Thymus (tissue), 14 donors: ENCODE results near the gene ACAD8. TPM values are rescaled to one million over a fixed set of nuclear protein-coding genes. Genes with fewer than 3 reads are reported as not detected.

Source experiments
- DNase-seq, 9 donors: peaks; one replicate each; pipeline ENCODE4 v3.0.0-alpha.2; 2013; ENCODE audit warnings: low spot score in 9 of 9, low read depth in 6 of 9, missing footprints in 1 of 9
- H3K27ac ChIP-seq, 2 donors: one replicate each; pipeline ENCODE4 v1.5.1; 2013; ENCODE audit warnings: control low read depth in 1 of 2, low read depth in 1 of 2, low read length in 1 of 2, mild to moderate bottlenecking in 1 of 2, moderate library complexity in 1 of 2
- H3K27me3 ChIP-seq, 2 donors: one replicate each; pipeline ENCODE4 v1.5.1; 2013; ENCODE audit warnings: low read length in 1 of 2; ENCODE audit not compliant: control insufficient read depth in 2 of 2, insufficient read depth in 1 of 2
- H3K36me3 ChIP-seq, 2 donors: one replicate each; pipeline ENCODE4 v1.5.1; 2013; ENCODE audit warnings: low read length in 1 of 2, mild to moderate bottlenecking in 1 of 2, moderate library complexity in 1 of 2; ENCODE audit not compliant: control insufficient read depth in 2 of 2, insufficient read depth in 2 of 2
- H3K4me1 ChIP-seq, 2 donors: one replicate each; pipeline ENCODE4 v1.5.1; 2013; ENCODE audit warnings: low read length in 2 of 2; ENCODE audit not compliant: control insufficient read depth in 2 of 2, insufficient read depth in 2 of 2
- H3K4me3 ChIP-seq, 2 donors: one replicate each; pipeline ENCODE4 v1.5.1; 2013; ENCODE audit warnings: low read length in 2 of 2, control low read depth in 1 of 2, mild to moderate bottlenecking in 1 of 2
- H3K9me3 ChIP-seq, 2 donors: one replicate each; pipeline ENCODE4 v1.5.1; 2013; ENCODE audit warnings: low read length in 1 of 2, mild to moderate bottlenecking in 1 of 2; ENCODE audit not compliant: control insufficient read depth in 2 of 2, insufficient read depth in 1 of 2
- WGBS: extraction: QIAGEN DNeasy Blood & Tissue Kit; methylation state at CpG from one replicate; pipeline ENCODE4 v1.1.7; 2013; 5-methylcytosine and 5-hydroxymethylcytosine counted together
- long read RNA-seq, 10 donors: transcript quantifications; one replicate each; lab custom pipeline, GENCODE V29; 2026
- polyA plus RNA-seq: library from polyadenylated mRNA; stranded (reverse); fragments of 200-250 nt; gene quantifications from one replicate; pipeline ENCODE4 v1.2.3, GENCODE V29; 2013
- total RNA-seq: library from RNA; stranded (reverse); fragments of 120-200 nt; gene quantifications from one replicate; pipeline ENCODE4 v1.2.4, GENCODE V29; 2013
- donor health status: healthy.

The ACAD8 gene
- total RNA-seq: 17.5 TPM
- 37.9 TPM for polyA plus RNA-seq
- long read RNA-seq, donor 1: 0 reads
- long read RNA-seq, donor 2: 0 reads
- long read RNA-seq, donor 3, transcript ACAD8-201 (11 exons, 2,249 nt): major isoform, 8 of 14 reads
- long read RNA-seq, donor 3, partial matches to known transcripts: 6 of 14 reads
- long read RNA-seq, donor 3, other reads (novel, unspliced or antisense): 0 of 14 reads
- long read RNA-seq, donor 4, partial matches to known transcripts: 0 of 1 reads
- long read RNA-seq, donor 4, other reads (novel, unspliced or antisense): 0 of 1 reads
- long read RNA-seq, donor 5, transcript ACAD8-201 (11 exons, 2,249 nt): major isoform, 7 of 10 reads
- long read RNA-seq, donor 5, partial matches to known transcripts: 0 of 10 reads
- long read RNA-seq, donor 5, other reads (novel, unspliced or antisense): 0 of 10 reads
- long read RNA-seq, donor 6: 0 reads
- long read RNA-seq, donor 7, partial matches to known transcripts: 0 of 3 reads
- long read RNA-seq, donor 7, other reads (novel, unspliced or antisense): 0 of 3 reads
- long read RNA-seq, donor 8, partial matches to known transcripts: 0 of 2 reads
- long read RNA-seq, donor 8, other reads (novel, unspliced or antisense): 0 of 2 reads
- long read RNA-seq, donor 9, partial matches to known transcripts: 0 of 1 reads
- long read RNA-seq, donor 9, other reads (novel, unspliced or antisense): 0 of 1 reads
- long read RNA-seq, donor 10, transcript ACAD8-201 (11 exons, 2,249 nt): major isoform, 6 of 7 reads
- long read RNA-seq, donor 10, partial matches to known transcripts: 0 of 7 reads
- long read RNA-seq, donor 10, other reads (novel, unspliced or antisense): 0 of 7 reads

GRCh38 chr11:134253188-134253993 lies at the start of gene ACAD8, which contains the start of gene THYN1:
ACAD8 (plus strand) TSS chr11:134253568; CDS start chr11:134253601, 33 bp downstream.
THYN1 (minus strand) TSS chr11:134253352; CDS start chr11:134252882, 470 bp downstream.
- no peaks in the 10 kb centered on the region for H3K27me3 ChIP-seq
- H3K4me1 ChIP-seq: peaks cover 9 to 10% of the 10 kb centered on the region in 2 donors
- H3K9me3 ChIP-seq: no peaks in the 10 kb centered on the region
- DNase-seq: peak; percentile 95 to 99 (median 97)
- peak within 1 kb of the TSS; percentile 91 to 93 for H3K27ac ChIP-seq
- WGBS: under 1% methylated on average over 69 of the region's 70 CpGs
- peaks cover 34 to 39% of the 10 kb centered on the region in 2 donors for H3K36me3 ChIP-seq
- H3K4me3 ChIP-seq: peak within 1 kb of the TSS; percentile 63 to 95

- H3K36me3 ChIP-seq: peaks cover 51 to 87% of the 10 kb centered on the region in 2 donors
- no peak for DNase-seq
- no peaks in the 10 kb centered on the region for H3K4me1 ChIP-seq
- no peaks in the 10 kb centered on the region for H3K27me3 ChIP-seq
- no peak overlapping the region for H3K27ac ChIP-seq
- H3K4me3 ChIP-seq: no peak overlapping the region
- WGBS: 95% methylated on average over 9 of the region's 9 CpGs
- H3K9me3 ChIP-seq: no peaks in the 10 kb centered on the region
These were observed 47.6 kb upstream of the ACAD8 start for GRCh38 chr11:134205729-134206128.

DNA sequence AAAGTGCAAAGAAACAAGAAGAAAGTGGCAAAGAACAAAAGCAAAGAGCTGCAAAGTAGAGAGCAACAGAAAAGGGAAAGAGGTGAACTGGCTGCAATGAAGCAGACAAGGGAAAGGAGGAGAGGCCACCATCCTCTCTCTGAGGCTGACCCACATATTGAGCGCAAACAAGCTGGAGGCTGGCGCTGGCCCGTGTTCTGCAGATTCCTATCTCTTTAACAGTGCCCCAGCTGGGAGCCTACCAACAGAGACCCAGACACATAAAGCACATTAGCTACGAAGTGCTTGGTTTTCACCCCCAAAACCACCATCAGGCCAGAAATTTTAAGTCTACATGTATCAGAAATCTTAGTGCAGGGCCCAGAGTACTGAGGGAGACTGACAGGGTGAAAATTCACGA lies 47.2 kb upstream of the ACAD8 start:
- H3K27ac ChIP-seq: no peak overlapping the region
- no peaks in the 10 kb centered on the region for H3K9me3 ChIP-seq
- H3K36me3 ChIP-seq: peaks cover 48 to 87% of the 10 kb centered on the region in 2 donors
- no peaks in the 10 kb centered on the region for H3K27me3 ChIP-seq
- no peaks in the 10 kb centered on the region for H3K4me1 ChIP-seq
- 98% methylated on average over 5 of the region's 5 CpGs for WGBS
- no peak for DNase-seq
- H3K4me3 ChIP-seq: no peak overlapping the region

DNA sequence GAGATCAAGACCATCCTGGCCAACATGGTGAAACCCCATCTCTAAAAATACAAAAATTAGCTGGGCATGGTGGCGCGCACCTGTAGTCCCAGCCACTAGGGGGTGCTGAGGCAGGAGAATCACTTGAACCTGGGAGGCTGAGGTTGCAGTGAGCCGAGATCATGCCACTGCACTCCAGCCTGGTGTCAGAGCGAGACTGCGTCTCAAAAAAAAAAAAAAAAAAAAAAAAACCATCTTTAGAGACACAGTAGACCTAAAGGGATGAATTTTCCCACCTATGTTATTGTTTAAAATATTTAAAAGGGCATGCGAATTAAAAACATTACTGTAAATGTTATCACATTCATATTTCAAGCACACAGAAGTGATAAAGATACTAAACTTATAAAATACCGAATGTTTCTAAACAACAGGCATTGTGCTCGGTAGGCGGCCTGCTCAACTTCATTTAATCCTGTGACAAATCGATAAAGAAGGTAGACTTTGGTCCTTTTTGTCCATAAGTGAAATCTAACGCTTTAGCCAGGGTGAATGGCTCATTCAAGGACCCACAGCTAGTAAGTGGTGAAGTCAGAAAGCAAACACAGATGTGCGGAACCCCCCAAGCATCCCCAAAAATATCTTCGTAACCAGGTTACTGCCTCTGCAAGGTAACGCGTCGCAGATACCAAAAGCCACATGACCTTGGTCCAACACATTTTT lies 45.7 kb upstream of the ACAD8 start:
- no peaks in the 10 kb centered on the region for H3K9me3 ChIP-seq
- peak in 4 of 9 donors; percentile 17 to 49 (median 35) for DNase-seq
- H3K27me3 ChIP-seq: no peaks in the 10 kb centered on the region
- no peak overlapping the region for H3K27ac ChIP-seq
- H3K36me3 ChIP-seq: peaks cover 37 to 75% of the 10 kb centered on the region in 2 donors
- H3K4me3 ChIP-seq: no peak overlapping the region
- H3K4me1 ChIP-seq: no peaks in the 10 kb centered on the region
- 91% methylated on average over 16 of the region's 16 CpGs for WGBS

- H3K27ac ChIP-seq: no peak overlapping the region
- no peak overlapping the region for H3K4me3 ChIP-seq
- DNase-seq: no peak
- peaks cover 27 to 47% of the 10 kb centered on the region in 2 donors for H3K36me3 ChIP-seq
- no peaks in the 10 kb centered on the region for H3K27me3 ChIP-seq
- H3K4me1 ChIP-seq: no peaks in the 10 kb centered on the region
- no peaks in the 10 kb centered on the region for H3K9me3 ChIP-seq
- WGBS: 98% methylated on average over 7 of the region's 7 CpGs
These were observed 37.5 kb upstream of the ACAD8 start for GRCh38 chr11:134215836-134216235.

DNA sequence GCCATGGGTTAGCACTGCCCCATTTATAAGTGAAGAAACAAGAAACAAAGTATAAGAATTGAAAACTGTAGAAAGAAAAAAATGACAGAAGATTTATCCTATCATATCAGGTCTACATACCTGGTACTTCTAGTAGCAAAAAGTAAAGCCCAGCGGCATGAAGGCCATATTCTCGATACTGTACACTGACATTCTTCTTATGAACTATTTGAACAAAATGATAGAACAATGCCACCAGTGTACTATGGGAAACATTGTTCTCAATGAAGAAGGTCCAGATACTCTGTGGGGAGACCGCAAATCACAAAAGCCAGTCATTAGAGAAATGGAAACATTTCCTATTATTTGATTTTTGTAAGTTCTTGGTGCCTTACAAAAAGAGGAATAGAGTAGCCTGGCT lies 36.6 kb upstream of the ACAD8 start:
- Histone ChIP-seq H3K27me3 (no peaks in the 10 kb centered on the region), H3K9me3 (no peaks in the 10 kb centered on the region), H3K36me3 (peaks cover 27 to 44% of the 10 kb centered on the region in 2 donors), H3K4me3 (no peak overlapping the region), H3K27ac (no peak overlapping the region), H3K4me1 (no peaks in the 10 kb centered on the region)
- no peak for DNase-seq
- 97% methylated on average over 3 of the region's 3 CpGs for WGBS

GRCh38 chr11:134223121-134223520 lies 30.2 kb upstream of the ACAD8 start:
- DNase-seq: peak in 4 of 9 donors; percentile 2 to 52 (median 21)
- Histone ChIP-seq H3K9me3 (no peaks in the 10 kb centered on the region), H3K4me1 (peaks cover 26 to 35% of the 10 kb centered on the region in 2 donors), H3K27me3 (no peaks in the 10 kb centered on the region), H3K27ac (no peak overlapping the region), H3K4me3 (peak overlapping the region; percentile 83 to 88), H3K36me3 (peaks cover 12 to 23% of the 10 kb centered on the region in 2 donors)
- 11% methylated on average over 5 of the region's 5 CpGs for WGBS
